Osteoblast (primary cell): ENCODE data around the gene STRN4. TPM values are rescaled to one million over a fixed set of nuclear protein-coding genes. Genes with fewer than 3 reads are reported as not detected.

Experiments used
- DNase-seq: peaks from one replicate; pipeline ENCODE4 v3.0.0; 2011; ENCODE audit warnings: low spot score, mixed read lengths; ENCODE audit not compliant: insufficient read length; ENCODE audit errors: missing footprints
- H2AFZ ChIP-seq: 2 replicates; pipeline ENCODE4 v1.6.0; 2011; ENCODE audit warnings: mild to moderate bottlenecking, low read length
- H3K27ac ChIP-seq: 2 replicates; pipeline ENCODE4 v1.5.1; 2011; ENCODE audit warnings: mild to moderate bottlenecking, low read depth, low read length, moderate library complexity
- H3K27me3 ChIP-seq: 2 replicates; pipeline ENCODE4 v1.6.0; 2012; ENCODE audit warnings: mild to moderate bottlenecking, control low read depth, inconsistent platforms, low read length, moderate library complexity; ENCODE audit not compliant: insufficient read depth
- H3K36me3 ChIP-seq: 2 replicates; pipeline ENCODE4 v1.5.1; 2011; ENCODE audit warnings: mild to moderate bottlenecking, low read length, control low read depth, moderate library complexity; ENCODE audit not compliant: insufficient read depth
- H3K4me1 ChIP-seq: 2 replicates; pipeline ENCODE4 v1.5.1; 2011; ENCODE audit warnings: mild to moderate bottlenecking, low read length, control low read depth, moderate library complexity; ENCODE audit not compliant: insufficient read depth
- H3K4me2 ChIP-seq: 2 replicates; pipeline ENCODE4 v1.6.0; 2011; ENCODE audit warnings: mild to moderate bottlenecking, low read length; ENCODE audit not compliant: insufficient read depth
- H3K4me3 ChIP-seq: fragments of 200-600 bp; sonication (generic); 3 replicates; pipeline ENCODE4 v1.5.1; 2012; ENCODE audit warnings: mild to moderate bottlenecking, low read length, inconsistent platforms; ENCODE audit not compliant: insufficient read depth
- H3K79me2 ChIP-seq: 2 replicates; pipeline ENCODE4 v1.6.0; 2012; ENCODE audit warnings: mild to moderate bottlenecking, low read length, control low read depth, inconsistent platforms; ENCODE audit not compliant: insufficient read depth
- H3K9me3 ChIP-seq: 2 replicates; pipeline ENCODE4 v1.5.1; 2011; ENCODE audit warnings: low read depth, low read length, control low read depth
- H4K20me1 ChIP-seq: 2 replicates; pipeline ENCODE4 v1.6.0; 2012; ENCODE audit warnings: mild to moderate bottlenecking, low read length, control low read depth; ENCODE audit not compliant: insufficient read depth
- total RNA-seq: library from RNA; depleted of rRNA; stranded (reverse); fragments of >200 nt; gene quantifications from 2 replicates; pipeline ENCODE4 v1.2.3, GENCODE V29; 2012
- TF ChIP-seq, protein P1 (sequence below): IDR thresholded peaks from 2 replicates; pipeline ENCODE4 v1.5.1; 2011; ENCODE audit warnings: mild to moderate bottlenecking, low read depth, low read length, moderate library complexity; ENCODE audit errors: extremely low read depth

The STRN4 gene
- total RNA-seq, 1 donor = 56.5 TPM

DNA sequence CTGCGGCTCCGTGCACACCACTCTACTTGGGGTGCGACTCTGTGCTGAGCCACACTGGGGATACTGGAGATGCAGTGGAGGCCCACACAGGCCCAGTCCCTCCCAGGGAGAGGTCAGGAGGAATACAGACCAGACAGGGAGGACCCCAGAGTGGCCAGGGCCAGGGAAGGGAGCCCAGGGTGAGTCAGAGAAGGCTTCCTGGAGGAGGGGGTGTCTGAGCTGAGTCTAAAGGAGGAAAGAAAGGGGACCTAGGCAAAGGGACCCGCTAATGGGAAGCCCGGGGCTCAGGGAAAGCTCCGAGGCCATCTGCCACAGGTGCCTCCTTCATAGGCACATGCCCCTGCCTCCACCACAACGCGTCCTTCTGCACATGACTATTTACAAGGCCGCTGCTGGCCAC lies 16.1 kb downstream of the STRN4 start:
- H3K4me1 ChIP-seq = peaks cover 32% of the 10 kb centered on the region
- DNase-seq = no peak
- peak overlapping the region; percentile 91 for H3K27ac ChIP-seq
- H4K20me1 ChIP-seq = peaks cover 78% of the 10 kb centered on the region
- H2AFZ ChIP-seq = no peak overlapping the region
- no peak overlapping the region for H3K4me2 ChIP-seq
- peaks cover 76% of the 10 kb centered on the region for H3K79me2 ChIP-seq
- no peaks in the 10 kb centered on the region for H3K9me3 ChIP-seq
- H3K27me3 ChIP-seq = no peaks in the 10 kb centered on the region
- TF ChIP-seq, protein P1, sequence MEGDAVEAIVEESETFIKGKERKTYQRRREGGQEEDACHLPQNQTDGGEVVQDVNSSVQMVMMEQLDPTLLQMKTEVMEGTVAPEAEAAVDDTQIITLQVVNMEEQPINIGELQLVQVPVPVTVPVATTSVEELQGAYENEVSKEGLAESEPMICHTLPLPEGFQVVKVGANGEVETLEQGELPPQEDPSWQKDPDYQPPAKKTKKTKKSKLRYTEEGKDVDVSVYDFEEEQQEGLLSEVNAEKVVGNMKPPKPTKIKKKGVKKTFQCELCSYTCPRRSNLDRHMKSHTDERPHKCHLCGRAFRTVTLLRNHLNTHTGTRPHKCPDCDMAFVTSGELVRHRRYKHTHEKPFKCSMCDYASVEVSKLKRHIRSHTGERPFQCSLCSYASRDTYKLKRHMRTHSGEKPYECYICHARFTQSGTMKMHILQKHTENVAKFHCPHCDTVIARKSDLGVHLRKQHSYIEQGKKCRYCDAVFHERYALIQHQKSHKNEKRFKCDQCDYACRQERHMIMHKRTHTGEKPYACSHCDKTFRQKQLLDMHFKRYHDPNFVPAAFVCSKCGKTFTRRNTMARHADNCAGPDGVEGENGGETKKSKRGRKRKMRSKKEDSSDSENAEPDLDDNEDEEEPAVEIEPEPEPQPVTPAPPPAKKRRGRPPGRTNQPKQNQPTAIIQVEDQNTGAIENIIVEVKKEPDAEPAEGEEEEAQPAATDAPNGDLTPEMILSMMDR = no peak
- H3K4me3 ChIP-seq = no peak overlapping the region
- peaks cover 76% of the 10 kb centered on the region for H3K36me3 ChIP-seq

DNA sequence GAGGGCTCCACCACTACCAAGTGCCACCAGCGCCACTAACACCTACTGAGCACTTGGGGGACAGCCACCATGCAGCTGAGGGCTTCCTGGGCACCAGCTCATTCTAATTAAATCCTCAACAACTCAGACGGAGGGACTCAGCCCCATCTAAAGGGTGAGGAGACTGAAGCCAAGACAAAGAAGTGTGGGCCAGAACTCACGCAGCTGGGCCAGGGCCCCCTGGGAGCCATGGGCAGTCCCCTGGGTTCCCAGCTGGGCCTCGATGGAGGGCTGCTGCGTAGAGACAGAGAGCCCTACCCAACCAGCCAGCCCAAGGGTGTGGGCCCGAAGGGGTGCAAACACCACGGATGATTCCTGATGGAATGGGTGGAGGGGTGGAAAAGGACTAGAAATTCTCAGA lies 16.6 kb downstream of the STRN4 start:
- H3K36me3 ChIP-seq = peaks cover 80% of the 10 kb centered on the region
- peaks cover 74% of the 10 kb centered on the region for H3K79me2 ChIP-seq
- H3K4me1 ChIP-seq = peaks cover 32% of the 10 kb centered on the region
- no peak overlapping the region for H3K4me2 ChIP-seq
- no peaks in the 10 kb centered on the region for H3K27me3 ChIP-seq
- peak overlapping the region; percentile 91 for H3K27ac ChIP-seq
- no peak overlapping the region for H3K4me3 ChIP-seq
- TF ChIP-seq, protein P1 = no peak
- H4K20me1 ChIP-seq = peaks cover 79% of the 10 kb centered on the region
- no peak for DNase-seq
- no peaks in the 10 kb centered on the region for H3K9me3 ChIP-seq
- no peak overlapping the region for H2AFZ ChIP-seq

DNA sequence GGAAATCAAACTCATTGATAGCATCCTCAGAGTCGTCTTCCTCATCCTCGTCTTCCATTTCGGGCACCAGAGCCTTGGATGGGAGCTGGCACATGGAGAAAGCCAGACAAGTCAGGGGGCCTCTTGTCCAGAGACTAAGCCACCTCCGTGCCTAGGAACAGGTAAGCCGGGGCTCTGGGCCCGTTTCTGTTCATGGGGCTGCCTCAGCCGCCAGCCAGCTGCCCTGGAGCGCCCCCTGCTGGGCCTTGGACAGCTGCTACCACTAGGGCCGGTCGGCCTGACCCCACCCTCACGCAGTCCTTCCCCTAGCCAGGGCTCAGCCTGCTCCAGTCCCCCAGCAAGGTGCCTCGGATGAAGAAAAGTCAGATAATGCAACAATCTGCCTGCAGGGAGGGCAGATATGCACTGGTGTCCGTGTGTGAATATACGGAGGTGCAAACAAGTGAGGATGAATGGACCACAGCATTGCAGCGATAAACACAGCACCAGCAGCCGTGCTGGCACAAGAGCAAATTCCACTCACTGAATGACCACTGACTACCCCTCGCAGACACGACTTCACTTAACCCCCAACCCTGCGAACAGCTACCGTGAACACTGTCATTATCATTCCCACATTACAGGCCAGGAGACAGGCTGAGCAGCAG lies 17.4 kb downstream of the STRN4 start:
- TF ChIP-seq, protein P1 = peak; percentile 89
- Histone ChIP-seq H4K20me1 (peaks cover 75% of the 10 kb centered on the region), H3K9me3 (no peaks in the 10 kb centered on the region), H3K4me2 (no peak overlapping the region), H3K4me3 (no peak overlapping the region), H3K79me2 (peaks cover 68% of the 10 kb centered on the region), H3K4me1 (peaks cover 29% of the 10 kb centered on the region), H3K27me3 (no peaks in the 10 kb centered on the region), H3K36me3 (peaks cover 81% of the 10 kb centered on the region), H2AFZ (no peak overlapping the region), H3K27ac (no peak overlapping the region)
- DNase-seq = peak; percentile 98

DNA sequence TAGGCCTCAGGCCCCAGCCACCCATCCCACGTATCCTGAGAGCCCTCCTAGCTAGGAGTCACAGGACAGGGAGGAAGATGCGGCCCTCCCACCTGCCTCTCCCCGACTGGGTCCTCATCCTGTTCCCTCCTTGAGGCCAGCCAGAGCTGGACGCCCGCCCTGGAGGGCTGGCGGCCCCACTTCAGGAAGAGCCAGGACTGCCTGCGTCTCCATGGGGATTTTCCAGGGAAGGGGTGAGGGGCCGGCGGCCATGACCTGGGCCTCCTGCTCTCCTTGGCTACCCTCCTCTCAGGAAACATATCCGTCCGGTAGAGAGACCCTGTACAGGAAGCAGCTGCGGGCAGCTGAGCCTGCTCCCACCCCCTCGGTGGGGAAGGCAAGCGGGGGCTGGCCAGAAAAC lies 18.0 kb downstream of the STRN4 start:
- no peaks in the 10 kb centered on the region for H3K27me3 ChIP-seq
- no peak overlapping the region for H3K4me3 ChIP-seq
- no peak overlapping the region for H2AFZ ChIP-seq
- H3K4me1 ChIP-seq = peaks cover 23% of the 10 kb centered on the region
- peaks cover 71% of the 10 kb centered on the region for H4K20me1 ChIP-seq
- DNase-seq = no peak
- peaks cover 82% of the 10 kb centered on the region for H3K36me3 ChIP-seq
- H3K27ac ChIP-seq = no peak overlapping the region
- peaks cover 62% of the 10 kb centered on the region for H3K79me2 ChIP-seq
- TF ChIP-seq, protein P1 = no peak
- no peak overlapping the region for H3K4me2 ChIP-seq
- no peaks in the 10 kb centered on the region for H3K9me3 ChIP-seq
